K562 (cell line): Measurements from ENCODE around the gene CTIF. TPM values are rescaled to one million over a fixed set of nuclear protein-coding genes. Genes with fewer than 3 reads are reported as not detected.

Source experiments
- ETS1 ChIP-seq: conservative IDR thresholded peaks from 2 replicates; pipeline ENCODE4 v1.6.1; 2011; ENCODE audit warnings: low read depth, mild to moderate bottlenecking, low read length; ENCODE audit not compliant: control insufficient read depth
- PCBP2 ChIP-seq: fragments of 200-400 bp; formaldehyde crosslinking; IDR thresholded peaks from 2 replicates; pipeline ENCODE4 v1.6.1; 2018; ENCODE audit warnings: low read length, low read depth, mild to moderate bottlenecking, moderate library complexity; ENCODE audit not compliant: poor library complexity, severe bottlenecking
- PTTG1 ChIP-seq: fragments of 450-650 bp; IDR thresholded peaks from 2 replicates; pipeline ENCODE4 v1.6.1; 2016; ENCODE audit warnings: low read depth, mild to moderate bottlenecking, missing genetic modification characterization, missing compliant biosample characterization
- U2AF2 ChIP-seq: fragments of 200-400 bp; formaldehyde crosslinking; optimal IDR thresholded peaks from 2 replicates; pipeline ENCODE3; 2017; ENCODE audit warnings: low read depth, mild to moderate bottlenecking, low read length
- ZNF175 ChIP-seq: fragments of 200-800 bp; sonication (Bioruptor generic); IDR thresholded peaks from 2 replicates; pipeline ENCODE4 v1.6.1; 2016; ENCODE audit warnings: low read depth, mild to moderate bottlenecking, missing genetic modification characterization, missing compliant biosample characterization
- ZNF354B ChIP-seq: fragments of 250-450 bp; sonication (Bioruptor Pico); IDR thresholded peaks from 2 replicates; pipeline ENCODE4 v1.4.0; 2020
- ZNF407 ChIP-seq: fragments of 450-650 bp; IDR thresholded peaks from 2 replicates; pipeline ENCODE4 v1.6.1; 2016; ENCODE audit warnings: low read depth
- polyA plus RNA-seq, 8 experiments: library from polyadenylated mRNA; depleted of rRNA in 4 of 8; stranded (reverse) in 5 of 8; unstranded in 3 of 8; fragments of >200 nt; fragmentation: Nextera tagmentation in 2 of 8; fragmentation: Illumina TruSeq in 1 of 8; extraction: Ambion mirVana in 2 of 8; extraction: Trizol in 1 of 8; gene quantifications; 2 replicates each; pipeline versions ENCODE4 v1.2.1 to v1.2.3, GENCODE V29; 2011 to 2014; ENCODE audit warnings: inconsistent platforms in 1 of 8, missing spikeins in 1 of 8
- total RNA-seq, 7 experiments: library from RNA; depleted of rRNA in 6 of 7; stranded (reverse); fragments of >200 nt in 6 of 7; fragmentation: Illumina TruSeq in 2 of 7; extraction: Trizol in 2 of 7; gene quantifications; 2 replicates each; pipeline versions ENCODE4 v1.2.1 to v1.2.3, GENCODE V29; 2011 to 2021; ENCODE audit warnings: low replicate concordance in 1 of 7

Gene CTIF
- total and polyA plus RNA-seq, 9 of the 15 experiments (the other 6 are each of a cell fraction or from before 2014, with no cell fraction given), result 0.17 to 11.5 (median 2.2) TPM

GRCh38 chr18:48530399-48531081, 8.3 kb upstream of the CTIF start (continued):
- no peak for TF ChIP-seq ZNF407
- no peak for TF ChIP-seq ZNF175 (CRISPR knock-in tag)
- no peak for TF ChIP-seq PCBP2
- no peak for TF ChIP-seq U2AF2
- TF ChIP-seq PTTG1, result no peak
- TF ChIP-seq ZNF354B (CRISPR knock-in tag), result no peak
- no peak for TF ChIP-seq ETS1
